Hematopoietic multipotent progenitor cell treated with erythropoietin and hydrocortisone succinate and interleukin-3 and kit ligand, for 8 days (in vitro differentiated cells): Measurements from ENCODE around the gene CTPS2.

ENCODE experiments used
- DNase-seq: peaks from one replicate; pipeline ENCODE4 v3.0.0-alpha.2; 2015

CTPS2 gene

GRCh38 chrX:16711893-16712547 lies 449 bp downstream of the CTPS2 start:
- DNase-seq, result no peak

GRCh38 chrX:16711219-16711811 lies 1.2 kb downstream of the CTPS2 start:
- peak; percentile 16 for DNase-seq

- no peak for DNase-seq
Measured at GRCh38 chrX:16708016-16708415, 4.5 kb downstream of the CTPS2 start.

- no peak for DNase-seq
Measured at GRCh38 chrX:16705370-16705769, 7.1 kb downstream of the CTPS2 start.

GRCh38 chrX:16702700-16703599 lies 9.5 kb downstream of the CTPS2 start:
- no peak for DNase-seq

- DNase-seq, result no peak
Measured at GRCh38 chrX:16700734-16701133, 11.7 kb downstream of the CTPS2 start.

- DNase-seq, result no peak
Measured at GRCh38 chrX:16699389-16699788, 13.1 kb downstream of the CTPS2 start.

- no peak for DNase-seq
Measured at GRCh38 chrX:16696956-16697355, 15.5 kb downstream of the CTPS2 start.

- DNase-seq, result peak; percentile 57
Measured at GRCh38 chrX:16695079-16695676, 17.3 kb downstream of the CTPS2 start.

GRCh38 chrX:16687514-16687913 lies 25.0 kb downstream of the CTPS2 start:
- no peak for DNase-seq

- DNase-seq, result no peak
Measured at GRCh38 chrX:16683007-16683664, 29.3 kb downstream of the CTPS2 start.

- no peak for DNase-seq
Measured at GRCh38 chrX:16678689-16679088, 33.8 kb downstream of the CTPS2 start.

- DNase-seq, result peak; percentile 66
Measured at GRCh38 chrX:16671005-16671404, 41.5 kb downstream of the CTPS2 start.

- no peak for DNase-seq
Measured at GRCh38 chrX:16666541-16666940, 45.9 kb downstream of the CTPS2 start.

GRCh38 chrX:16665089-16665488 lies 47.4 kb downstream of the CTPS2 start:
- no peak for DNase-seq

GRCh38 chrX:16664626-16665025 lies 47.8 kb downstream of the CTPS2 start:
- peak; percentile 9 for DNase-seq

GRCh38 chrX:16664074-16664473 lies 48.4 kb downstream of the CTPS2 start:
- no peak for DNase-seq

- no peak for DNase-seq
Measured at GRCh38 chrX:16662402-16662801, 50.1 kb downstream of the CTPS2 start.

GRCh38 chrX:16661495-16661894 lies 51.0 kb downstream of the CTPS2 start:
- DNase-seq, result no peak

- DNase-seq, result no peak
Measured at GRCh38 chrX:16659321-16659720, 53.1 kb downstream of the CTPS2 start.

GRCh38 chrX:16658284-16658683 lies 54.2 kb downstream of the CTPS2 start:
- no peak for DNase-seq

GRCh38 chrX:16654093-16654492 lies 58.4 kb downstream of the CTPS2 start:
- DNase-seq, result no peak

- DNase-seq, result no peak
Measured at GRCh38 chrX:16653424-16653823, 59.0 kb downstream of the CTPS2 start.
